Motor neuron (in vitro differentiated cells): ENCODE results near the gene TNFRSF6B. TPM values are rescaled to one million over a fixed set of nuclear protein-coding genes. Genes with fewer than 3 reads are reported as not detected.
"Not testable (repeated sequence)": the region's sequence is repeated elsewhere in the genome, so short reads cannot be mapped to it uniquely, and the experiment has no call there.

Experiments
- ATAC-seq, 8 experiments: fragments of 200-7000 bp; cut with Tn5 transposase; replicated peaks in 6 of 8; 2 replicates each; pipeline ENCODE4 v1.8.0; 2021; ENCODE audit warnings: mild to moderate bottlenecking in 8 of 8, moderate library complexity in 8 of 8
- H3K27ac ChIP-seq, 2 donors: fragments of 250-450 bp; sonication (Bioruptor Pico); 2 replicates each; pipeline ENCODE4 v1.9.0; 2021; ENCODE audit warnings: antibody characterized with exemption in 2 of 2, mild to moderate bottlenecking in 2 of 2, moderate library complexity in 1 of 2
- H3K4me1 ChIP-seq, 2 donors: fragments of 250-450 bp; sonication (Bioruptor Pico); replicated peaks in 1 of 2; 2 replicates each; pipeline ENCODE4 v1.6.1; 2021; ENCODE audit warnings: antibody characterized with exemption in 2 of 2, mild to moderate bottlenecking in 2 of 2, moderate library complexity in 1 of 2
- H3K4me3 ChIP-seq, 5 donors: fragments of 250-450 bp; sonication (Bioruptor Pico); 2 replicates each; pipeline ENCODE4 v1.9.0; 2021; ENCODE audit warnings: antibody characterized with exemption in 5 of 5, mild to moderate bottlenecking in 5 of 5, moderate library complexity in 4 of 5
- WGBS, 10 experiments: fragments of 450-650 bp; shearing (Covaris generic); methylation state at CpG; one replicate each; pipeline ENCODE4 v1.0.0; 2022; 5-methylcytosine and 5-hydroxymethylcytosine counted together
- in situ Hi-C, 9 experiments: fragments of 400-800 bp; cut with MboI; loops; one replicate each; pipeline ENCODE4 v1.15.0; 2021; ENCODE audit warnings: low sequenced_read_pairs in 9 of 9, low pct_unique_long_range_greater_than_20kb in 2 of 9; ENCODE audit not compliant: unreplicated experiment in 9 of 9
- total RNA-seq, 8 experiments: library from RNA; unstranded; fragments of 300-600 nt; gene quantifications; 2 replicates each; pipeline versions ENCODE4 v1.2.3 to v1.2.4, GENCODE V29; 2022

Gene TNFRSF6B
- total RNA-seq, 8 experiments from 2014 or later = 0.22 to 1.1 (median 0.69) TPM; not detected in 3

GRCh38 chr20:63657937-63658748 lies 38.3 kb upstream of the TNFRSF6B start, which contains the start of gene RTEL1:
Gene RTEL1 (plus strand): TSS chr20:63658312. CDS start chr20:63659403, 1,091 bp downstream.
- in situ Hi-C loops = no loop called here
- Histone ChIP-seq H3K4me1 (peaks cover 20 to 26% of the 10 kb centered on the region in 2 donors), H3K4me3 (peak within 1 kb of the TSS; percentile 89 to 99 (median 93)), H3K27ac (peak within 1 kb of the TSS; percentile 88 to 93)
- WGBS, 10 experiments = 0 to 7% (median 0%) methylated on average over 1 to 11 of the region's 73 CpGs; no CpG with 5 or more reads in 4 of the 10 experiments
- peak; percentile 79 to 92 (median 84) for ATAC-seq

- Histone ChIP-seq H3K4me1 (peaks cover 19 to 24% of the 10 kb centered on the region in 2 donors), H3K27ac (peak overlapping the region; percentile 88 to 93), H3K4me3 (peak overlapping the region; percentile 89 to 99 (median 93))
- 0 to 20% (median 2%) methylated on average over 1 to 12 of the region's 25 CpGs; no CpG with 5 or more reads in 4 of the 10 experiments for WGBS, 10 experiments
- in situ Hi-C loops = no loop called here
- ATAC-seq = peak; percentile 10 to 44 (median 35)
Measured at GRCh38 chr20:63658749-63659187, 37.7 kb upstream of the TNFRSF6B start.

GRCh38 chr20:63659370-63659769 lies 37.1 kb upstream of the TNFRSF6B start:
- H3K4me1 ChIP-seq = peaks cover 17 to 18% of the 10 kb centered on the region in 2 donors
- in situ Hi-C loops = no loop called here
- H3K4me3 ChIP-seq = peak overlapping the region; percentile 89 to 99 (median 93)
- ATAC-seq = no peak
- H3K27ac ChIP-seq = no peak overlapping the region
- WGBS, 10 experiments = 70 to 100% (median 83%) methylated on average over 1 to 9 of the region's 13 CpGs; no CpG with 5 or more reads in 2 of the 10 experiments

GRCh38 chr20:63660174-63660573 lies 36.3 kb upstream of the TNFRSF6B start:
- H3K27ac ChIP-seq, ATAC-seq, in situ Hi-C loops, H3K4me3 ChIP-seq: not testable (repeated sequence)
- 0 to 100% (median 87%) methylated on average over 1 to 4 of the region's 10 CpGs; no CpG with 5 or more reads in 5 of the 10 experiments for WGBS, 10 experiments
- peaks cover 21 to 22% of the 10 kb centered on the region in 2 donors for H3K4me1 ChIP-seq

GRCh38 chr20:63660622-63661021 lies 35.8 kb upstream of the TNFRSF6B start:
- in situ Hi-C loops = no loop called here
- WGBS, 10 experiments = 80 to 100% (median 83%) methylated on average over 1 to 2 of the region's 8 CpGs; no CpG with 5 or more reads in 7 of the 10 experiments
- H3K4me3 ChIP-seq = no peak overlapping the region
- no peak for ATAC-seq
- H3K27ac ChIP-seq = no peak overlapping the region
- peaks cover 25 to 26% of the 10 kb centered on the region in 2 donors for H3K4me1 ChIP-seq

GRCh38 chr20:63661108-63661507 lies 35.3 kb upstream of the TNFRSF6B start:
- Histone ChIP-seq H3K4me1 (peaks cover 25 to 26% of the 10 kb centered on the region in 2 donors), H3K4me3 (no peak overlapping the region), H3K27ac (no peak overlapping the region)
- in situ Hi-C loops = no loop called here
- ATAC-seq = no peak
- 84 to 100% (median 97%) methylated on average over 1 to 9 of the region's 22 CpGs; no CpG with 5 or more reads in 7 of the 10 experiments for WGBS, 10 experiments

- peaks cover 25% of the 10 kb centered on the region in 2 donors for H3K4me1 ChIP-seq
- no peak overlapping the region for H3K27ac ChIP-seq
- no peak overlapping the region for H3K4me3 ChIP-seq
- WGBS, 10 experiments = 80 to 100% (median 95%) methylated on average over 1 to 10 of the region's 33 CpGs; no CpG with 5 or more reads in 4 of the 10 experiments
- no peak for ATAC-seq
- in situ Hi-C loops = no loop called here
Measured at GRCh38 chr20:63661959-63662812, 34.3 kb upstream of the TNFRSF6B start.

GRCh38 chr20:63662813-63663189 lies 33.7 kb upstream of the TNFRSF6B start:
- WGBS, 10 experiments = 80 to 100% (median 93%) methylated on average over 3 to 5 of the region's 9 CpGs; no CpG with 5 or more reads in 7 of the 10 experiments
- peaks cover 19 to 20% of the 10 kb centered on the region in 2 donors for H3K4me1 ChIP-seq
- in situ Hi-C loops = no loop called here
- no peak for ATAC-seq
- no peak overlapping the region for H3K27ac ChIP-seq
- no peak overlapping the region for H3K4me3 ChIP-seq

GRCh38 chr20:63663332-63664066 lies 33.0 kb upstream of the TNFRSF6B start:
- Histone ChIP-seq H3K4me1 (peaks cover 17 to 20% of the 10 kb centered on the region in 2 donors), H3K4me3 (no peak overlapping the region), H3K27ac (no peak overlapping the region)
- in situ Hi-C loops = no loop called here
- ATAC-seq = no peak
- WGBS, 10 experiments = 70 to 100% (median 89%) methylated on average over 1 to 11 of the region's 26 CpGs; no CpG with 5 or more reads in 3 of the 10 experiments

- WGBS, 10 experiments = 86 to 100% (median 90%) methylated on average over 2 to 10 of the region's 22 CpGs; no CpG with 5 or more reads in 5 of the 10 experiments
- Histone ChIP-seq H3K4me1 (peaks cover 14 to 17% of the 10 kb centered on the region in 2 donors), H3K4me3 (no peak overlapping the region), H3K27ac (peak overlapping the region; percentile 52 to 73)
- in situ Hi-C loops = no loop called here
- ATAC-seq = peak in 3 of 8 experiments; percentile 2 to 13 (median 7)
Measured at GRCh38 chr20:63664143-63664851, 32.2 kb upstream of the TNFRSF6B start.

GRCh38 chr20:63664861-63665594 lies 31.4 kb upstream of the TNFRSF6B start:
- in situ Hi-C loops = no loop called here
- peak in 7 of 8 experiments; percentile 50 to 97 (median 93) for ATAC-seq
- Histone ChIP-seq H3K4me1 (peaks cover 11 to 15% of the 10 kb centered on the region in 2 donors), H3K4me3 (peak overlapping the region in 1 of 5 donors; percentile 1), H3K27ac (peak overlapping the region; percentile 52 to 73)
- 56 to 83% (median 67%) methylated on average over 1 to 3 of the region's 18 CpGs; no CpG with 5 or more reads in 7 of the 10 experiments for WGBS, 10 experiments
